HepG2 (cell line): ENCODE data around the gene TRPM5. TPM values are rescaled to one million over a fixed set of nuclear protein-coding genes. Genes with fewer than 3 reads are reported as not detected.

Source experiments
- ARNTL ChIP-seq: sonication (generic); formaldehyde crosslinking; IDR thresholded peaks from 2 replicates; pipeline ENCODE4 v1.4.0; 2020; ENCODE audit warnings: mild to moderate bottlenecking, missing genetic modification reagents
- BHLHE40 ChIP-seq: IDR thresholded peaks from 2 replicates; pipeline ENCODE4 v1.6.1; 2011; ENCODE audit warnings: low read length, improper control_type of control experiment
- EZH2 ChIP-seq: conservative IDR thresholded peaks from 2 replicates; pipeline ENCODE4 v1.6.1; 2012; ENCODE audit warnings: mild to moderate bottlenecking, low read depth, low read length, moderate library complexity
- GABPA ChIP-seq, 2 experiments: IDR thresholded peaks; 2 replicates each; pipeline ENCODE4 v1.6.1; 2011 to 2016; ENCODE audit warnings: low read depth in 2 of 2, low read length in 1 of 2, missing biosample characterization in 1 of 2, missing genetic modification characterization in 1 of 2
- HDAC1 ChIP-seq: sonication (generic); formaldehyde crosslinking; IDR thresholded peaks from 2 replicates; pipeline ENCODE4 v1.5.1; 2020; ENCODE audit warnings: mild to moderate bottlenecking, missing genetic modification reagents
- JARID2 ChIP-seq: sonication (generic); formaldehyde crosslinking; IDR thresholded peaks from 2 replicates; pipeline ENCODE4 v1.8.1; 2023; ENCODE audit warnings: missing genetic modification reagents, inconsistent platforms; ENCODE audit not compliant: insufficient replicate concordance
- MEIS1 ChIP-seq: sonication (generic); formaldehyde crosslinking; IDR thresholded peaks from 2 replicates; pipeline ENCODE4 v1.9.0; 2021; ENCODE audit warnings: mild to moderate bottlenecking, missing genetic modification reagents, moderate library complexity, borderline replicate concordance
- SIX1 ChIP-seq: sonication (generic); formaldehyde crosslinking; IDR thresholded peaks from 2 replicates; pipeline ENCODE4 v1.4.0; 2020; ENCODE audit warnings: missing genetic modification reagents, borderline replicate concordance
- TCF12 ChIP-seq, 2 experiments: fragments of 450-650 bp in 1 of 2; sonication (generic) in 1 of 2; formaldehyde crosslinking in 1 of 2; IDR thresholded peaks; 2 replicates each; pipeline versions ENCODE4 v1.6.1 to v1.8.0; 2017 to 2022; ENCODE audit warnings: antibody characterized with exemption in 1 of 2, mild to moderate bottlenecking in 1 of 2, missing genetic modification reagents in 1 of 2, moderate library complexity in 1 of 2
- YEATS2 ChIP-seq: sonication (generic); formaldehyde crosslinking; IDR thresholded peaks from 2 replicates; pipeline ENCODE4 v1.4.0; 2020; ENCODE audit warnings: missing genetic modification reagents, borderline replicate concordance
- YEATS4 ChIP-seq: sonication (generic); formaldehyde crosslinking; IDR thresholded peaks from 2 replicates; pipeline ENCODE4 v1.4.0; 2020; ENCODE audit warnings: missing genetic modification reagents, borderline replicate concordance
- ZFYVE20 ChIP-seq: sonication (generic); formaldehyde crosslinking; IDR thresholded peaks from 2 replicates; pipeline ENCODE4 v1.8.0; 2023; ENCODE audit warnings: low read depth, mild to moderate bottlenecking, moderate library complexity, missing genetic modification reagents, borderline replicate concordance
- ZNF431 ChIP-seq: sonication (generic); formaldehyde crosslinking; IDR thresholded peaks from 2 replicates; pipeline ENCODE4 v1.9.0; 2022; ENCODE audit warnings: missing genetic modification reagents, low read depth, mild to moderate bottlenecking, borderline replicate concordance
- ZNF576 ChIP-seq: sonication (generic); formaldehyde crosslinking; IDR thresholded peaks from 2 replicates; pipeline ENCODE4 v1.4.0; 2020; ENCODE audit warnings: mild to moderate bottlenecking, missing genetic modification reagents
- ZNF577 ChIP-seq: sonication (generic); formaldehyde crosslinking; IDR thresholded peaks from 2 replicates; pipeline ENCODE4 v1.4.0; 2020; ENCODE audit warnings: mild to moderate bottlenecking, low read depth, missing genetic modification reagents, borderline replicate concordance
- polyA plus RNA-seq, 8 experiments: library from polyadenylated mRNA; depleted of rRNA in 3 of 8; stranded (reverse) in 7 of 8; unstranded in 1 of 8; fragments of >200 nt; fragmentation: Illumina TruSeq in 4 of 8; extraction: Trizol in 4 of 8; gene quantifications; 2 replicates each; pipeline versions ENCODE4 v1.2.1 to v1.2.3, GENCODE V29; 2011 to 2016; ENCODE audit warnings: low read depth in 4 of 8, missing spikeins in 1 of 8, mixed read lengths in 1 of 8; ENCODE audit not compliant: insufficient read depth in 1 of 8
- total RNA-seq, 5 experiments: library from RNA; depleted of rRNA; stranded (reverse); fragments of >200 nt; fragmentation: Illumina TruSeq; extraction: Trizol; gene quantifications; 2 replicates each; pipeline ENCODE4 v1.2.3, GENCODE V29; 2016; ENCODE audit warnings: low read depth in 1 of 5
- TF ChIP-seq, protein P1 (sequence below): sonication (generic); formaldehyde crosslinking; IDR thresholded peaks from 2 replicates; pipeline ENCODE4 v1.4.0; 2020; ENCODE audit warnings: missing genetic modification reagents
- TF ChIP-seq, protein P2 (sequence below): IDR thresholded peaks from 2 replicates; pipeline ENCODE4 v1.6.1; 2018; ENCODE audit warnings: missing genetic modification reagents
- TF ChIP-seq, protein P3 (sequence below): sonication (generic); formaldehyde crosslinking; IDR thresholded peaks from 2 replicates; pipeline ENCODE4 v1.5.1; 2020; ENCODE audit warnings: missing genetic modification reagents, mild to moderate bottlenecking, borderline replicate concordance
- TF ChIP-seq, protein P4 (sequence below): sonication (generic); formaldehyde crosslinking; IDR thresholded peaks from 2 replicates; pipeline ENCODE4 v1.5.0; 2020; ENCODE audit warnings: mild to moderate bottlenecking, missing genetic modification reagents

Gene TRPM5
- total and polyA plus RNA-seq, 2 of the 13 experiments (the other 11 are each of a cell fraction or from before 2014, with no cell fraction given): 0.12 TPM; not detected in 1

- TF ChIP-seq, protein P1, sequence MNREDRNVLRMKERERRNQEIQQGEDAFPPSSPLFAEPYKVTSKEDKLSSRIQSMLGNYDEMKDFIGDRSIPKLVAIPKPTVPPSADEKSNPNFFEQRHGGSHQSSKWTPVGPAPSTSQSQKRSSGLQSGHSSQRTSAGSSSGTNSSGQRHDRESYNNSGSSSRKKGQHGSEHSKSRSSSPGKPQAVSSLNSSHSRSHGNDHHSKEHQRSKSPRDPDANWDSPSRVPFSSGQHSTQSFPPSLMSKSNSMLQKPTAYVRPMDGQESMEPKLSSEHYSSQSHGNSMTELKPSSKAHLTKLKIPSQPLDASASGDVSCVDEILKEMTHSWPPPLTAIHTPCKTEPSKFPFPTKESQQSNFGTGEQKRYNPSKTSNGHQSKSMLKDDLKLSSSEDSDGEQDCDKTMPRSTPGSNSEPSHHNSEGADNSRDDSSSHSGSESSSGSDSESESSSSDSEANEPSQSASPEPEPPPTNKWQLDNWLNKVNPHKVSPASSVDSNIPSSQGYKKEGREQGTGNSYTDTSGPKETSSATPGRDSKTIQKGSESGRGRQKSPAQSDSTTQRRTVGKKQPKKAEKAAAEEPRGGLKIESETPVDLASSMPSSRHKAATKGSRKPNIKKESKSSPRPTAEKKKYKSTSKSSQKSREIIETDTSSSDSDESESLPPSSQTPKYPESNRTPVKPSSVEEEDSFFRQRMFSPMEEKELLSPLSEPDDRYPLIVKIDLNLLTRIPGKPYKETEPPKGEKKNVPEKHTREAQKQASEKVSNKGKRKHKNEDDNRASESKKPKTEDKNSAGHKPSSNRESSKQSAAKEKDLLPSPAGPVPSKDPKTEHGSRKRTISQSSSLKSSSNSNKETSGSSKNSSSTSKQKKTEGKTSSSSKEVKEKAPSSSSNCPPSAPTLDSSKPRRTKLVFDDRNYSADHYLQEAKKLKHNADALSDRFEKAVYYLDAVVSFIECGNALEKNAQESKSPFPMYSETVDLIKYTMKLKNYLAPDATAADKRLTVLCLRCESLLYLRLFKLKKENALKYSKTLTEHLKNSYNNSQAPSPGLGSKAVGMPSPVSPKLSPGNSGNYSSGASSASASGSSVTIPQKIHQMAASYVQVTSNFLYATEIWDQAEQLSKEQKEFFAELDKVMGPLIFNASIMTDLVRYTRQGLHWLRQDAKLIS (CRISPR knock-in tag): 0 out of 2 replicates have a peak, but pooled peaks have one; percentile 33
- TF ChIP-seq, protein P2, sequence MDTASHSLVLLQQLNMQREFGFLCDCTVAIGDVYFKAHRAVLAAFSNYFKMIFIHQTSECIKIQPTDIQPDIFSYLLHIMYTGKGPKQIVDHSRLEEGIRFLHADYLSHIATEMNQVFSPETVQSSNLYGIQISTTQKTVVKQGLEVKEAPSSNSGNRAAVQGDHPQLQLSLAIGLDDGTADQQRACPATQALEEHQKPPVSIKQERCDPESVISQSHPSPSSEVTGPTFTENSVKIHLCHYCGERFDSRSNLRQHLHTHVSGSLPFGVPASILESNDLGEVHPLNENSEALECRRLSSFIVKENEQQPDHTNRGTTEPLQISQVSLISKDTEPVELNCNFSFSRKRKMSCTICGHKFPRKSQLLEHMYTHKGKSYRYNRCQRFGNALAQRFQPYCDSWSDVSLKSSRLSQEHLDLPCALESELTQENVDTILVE (CRISPR knock-in tag): peak; percentile 99
- peak; percentile 91 for TF ChIP-seq HDAC1 (CRISPR knock-in tag)
- no peak; the same call in 1 of the 2 replicates for TF ChIP-seq ARNTL (CRISPR knock-in tag)
- TF ChIP-seq ZFYVE20 (CRISPR knock-in tag): no peak
- TF ChIP-seq, protein P3, sequence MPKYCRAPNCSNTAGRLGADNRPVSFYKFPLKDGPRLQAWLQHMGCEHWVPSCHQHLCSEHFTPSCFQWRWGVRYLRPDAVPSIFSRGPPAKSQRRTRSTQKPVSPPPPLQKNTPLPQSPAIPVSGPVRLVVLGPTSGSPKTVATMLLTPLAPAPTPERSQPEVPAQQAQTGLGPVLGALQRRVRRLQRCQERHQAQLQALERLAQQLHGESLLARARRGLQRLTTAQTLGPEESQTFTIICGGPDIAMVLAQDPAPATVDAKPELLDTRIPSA: no peak
- no peak for TF ChIP-seq EZH2
- TF ChIP-seq ZNF431 (CRISPR knock-in tag): no peak
- peak; percentile 71; the same call in 1 of the 2 replicates for TF ChIP-seq MEIS1
- 0 out of 2 replicates have a peak, but pooled peaks have one; percentile 22 for TF ChIP-seq BHLHE40
- TF ChIP-seq SIX1 (CRISPR knock-in tag): no peak
- TF ChIP-seq ZNF576 (CRISPR knock-in tag): no peak
- TF ChIP-seq YEATS2 (CRISPR knock-in tag): peak; percentile 98
- no peak for TF ChIP-seq JARID2 (CRISPR knock-in tag)
- TF ChIP-seq, protein P4, sequence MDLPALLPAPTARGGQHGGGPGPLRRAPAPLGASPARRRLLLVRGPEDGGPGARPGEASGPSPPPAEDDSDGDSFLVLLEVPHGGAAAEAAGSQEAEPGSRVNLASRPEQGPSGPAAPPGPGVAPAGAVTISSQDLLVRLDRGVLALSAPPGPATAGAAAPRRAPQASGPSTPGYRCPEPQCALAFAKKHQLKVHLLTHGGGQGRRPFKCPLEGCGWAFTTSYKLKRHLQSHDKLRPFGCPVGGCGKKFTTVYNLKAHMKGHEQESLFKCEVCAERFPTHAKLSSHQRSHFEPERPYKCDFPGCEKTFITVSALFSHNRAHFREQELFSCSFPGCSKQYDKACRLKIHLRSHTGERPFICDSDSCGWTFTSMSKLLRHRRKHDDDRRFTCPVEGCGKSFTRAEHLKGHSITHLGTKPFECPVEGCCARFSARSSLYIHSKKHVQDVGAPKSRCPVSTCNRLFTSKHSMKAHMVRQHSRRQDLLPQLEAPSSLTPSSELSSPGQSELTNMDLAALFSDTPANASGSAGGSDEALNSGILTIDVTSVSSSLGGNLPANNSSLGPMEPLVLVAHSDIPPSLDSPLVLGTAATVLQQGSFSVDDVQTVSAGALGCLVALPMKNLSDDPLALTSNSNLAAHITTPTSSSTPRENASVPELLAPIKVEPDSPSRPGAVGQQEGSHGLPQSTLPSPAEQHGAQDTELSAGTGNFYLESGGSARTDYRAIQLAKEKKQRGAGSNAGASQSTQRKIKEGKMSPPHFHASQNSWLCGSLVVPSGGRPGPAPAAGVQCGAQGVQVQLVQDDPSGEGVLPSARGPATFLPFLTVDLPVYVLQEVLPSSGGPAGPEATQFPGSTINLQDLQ (CRISPR knock-in tag): no peak
- TF ChIP-seq ZNF577 (CRISPR knock-in tag): no peak
- no peak for TF ChIP-seq TCF12 (IDR thresholded peaks at IDR 0.05)
- TF ChIP-seq TCF12 (CRISPR knock-in tag; IDR thresholded peaks at IDR 0.05): no peak
- no peak for TF ChIP-seq YEATS4 (CRISPR knock-in tag)
- no peak for TF ChIP-seq GABPA (IDR thresholded peaks at IDR 0.05; ENCODE audit: low read depth, low read length)
- TF ChIP-seq GABPA (CRISPR knock-in tag; IDR thresholded peaks at IDR 0.05; ENCODE audit: low read depth): peak; percentile 99
Measured at GRCh38 chr11:2400069-2400761, 44.1 kb downstream of the TRPM5 start, which contains the start of gene TSSC4 (continued).
